SK-N-SH treated with all-trans-retinoic acid at 6 μM for 48 hours (cell line): ENCODE results near the gene GJA5.

Experiments used
- ATAC-seq: fragments of 200-7000 bp; cut with Tn5 transposase; 3 replicates; pipeline ENCODE4 v1.9.1; 2020; ENCODE audit warnings: mild to moderate bottlenecking, moderate library complexity
- ARNTL ChIP-seq: fragments of 450-650 bp; formaldehyde crosslinking; IDR thresholded peaks from 2 replicates; pipeline ENCODE4 v1.5.0; 2020; ENCODE audit warnings: low read depth, mild to moderate bottlenecking, moderate library complexity, borderline replicate concordance
- BACH2 ChIP-seq: fragments of 250-450 bp; sonication (Bioruptor Pico); IDR thresholded peaks from 2 replicates; pipeline ENCODE4 v1.9.0; 2021; ENCODE audit warnings: mild to moderate bottlenecking, borderline replicate concordance
- CREB5 ChIP-seq: fragments of 250-450 bp; sonication (Bioruptor Pico); IDR thresholded peaks from 2 replicates; pipeline ENCODE4 v1.5.1; 2020; ENCODE audit warnings: low read depth, mild to moderate bottlenecking, moderate library complexity
- GLIS3 ChIP-seq: fragments of 250-450 bp; sonication (Bioruptor Pico); IDR thresholded peaks from 2 replicates; pipeline ENCODE4 v1.5.0; 2020; ENCODE audit warnings: mild to moderate bottlenecking, moderate library complexity
- ISL1 ChIP-seq: fragments of 250-450 bp; sonication (Bioruptor Pico); IDR thresholded peaks from 2 replicates; pipeline ENCODE4 v2.1.2; 2022; ENCODE audit warnings: mild to moderate bottlenecking, moderate library complexity
- PATZ1 ChIP-seq: fragments of 250-450 bp; sonication (Bioruptor Pico); IDR thresholded peaks from 2 replicates; pipeline ENCODE4 v1.8.0; 2020; ENCODE audit warnings: mild to moderate bottlenecking, moderate library complexity, borderline replicate concordance
- POU6F1 ChIP-seq: fragments of 250-450 bp; sonication (Bioruptor Pico); IDR thresholded peaks from 2 replicates; pipeline ENCODE4 v1.8.0; 2021; ENCODE audit warnings: low read depth, mild to moderate bottlenecking, moderate library complexity, borderline replicate concordance
- PPARA ChIP-seq: fragments of 250-450 bp; sonication (Bioruptor Pico); IDR thresholded peaks from 2 replicates; pipeline ENCODE4 v1.5.0; 2020; ENCODE audit warnings: mild to moderate bottlenecking, borderline replicate concordance
- RARB ChIP-seq: fragments of 250-450 bp; sonication (Bioruptor Pico); IDR thresholded peaks from 2 replicates; pipeline ENCODE4 v1.8.0; 2021; ENCODE audit warnings: mild to moderate bottlenecking, moderate library complexity
- SNAI2 ChIP-seq: fragments of 250-450 bp; sonication (Bioruptor Pico); IDR thresholded peaks from 2 replicates; pipeline ENCODE4 v1.5.0; 2020; ENCODE audit warnings: mild to moderate bottlenecking, moderate library complexity
- TCF4 ChIP-seq: fragments of 250-450 bp; sonication (Bioruptor Pico); IDR thresholded peaks from 2 replicates; pipeline ENCODE4 v1.8.0; 2021; ENCODE audit warnings: mild to moderate bottlenecking, moderate library complexity, borderline replicate concordance
- TOX ChIP-seq: fragments of 250-450 bp; sonication (Bioruptor Pico); IDR thresholded peaks from 2 replicates; pipeline ENCODE4 v1.8.0; 2021; ENCODE audit warnings: mild to moderate bottlenecking, moderate library complexity, borderline replicate concordance
- TSHZ2 ChIP-seq: fragments of 250-450 bp; sonication (Bioruptor Pico); IDR thresholded peaks from 2 replicates; pipeline ENCODE4 v1.5.0; 2020; ENCODE audit warnings: mild to moderate bottlenecking, moderate library complexity
- ZC3H10 ChIP-seq: fragments of 250-450 bp; sonication (Bioruptor Pico); IDR thresholded peaks from 2 replicates; pipeline ENCODE4 v1.5.1; 2021; ENCODE audit warnings: mild to moderate bottlenecking, moderate library complexity
- ZFP3 ChIP-seq: fragments of 250-450 bp; sonication (Bioruptor Pico); IDR thresholded peaks from 2 replicates; pipeline ENCODE4 v1.5.0; 2020; ENCODE audit warnings: mild to moderate bottlenecking, moderate library complexity
- ZFP30 ChIP-seq: fragments of 450-650 bp; formaldehyde crosslinking; IDR thresholded peaks from 2 replicates; pipeline ENCODE4 v1.5.0; 2022; ENCODE audit warnings: mild to moderate bottlenecking, moderate library complexity
- ZNF8 ChIP-seq: fragments of 450-650 bp; formaldehyde crosslinking; IDR thresholded peaks from 2 replicates; pipeline ENCODE4 v1.5.0; 2020; ENCODE audit warnings: mild to moderate bottlenecking, moderate library complexity

Gene GJA5

GRCh38 chr1:147762233-147763024 is 2.0 kb upstream of the GJA5 start:
- TF ChIP-seq ZFP3 (CRISPR knock-in tag) (no peak), ZNF8 (CRISPR knock-in tag) (no peak), ZFP30 (CRISPR knock-in tag) (no peak), RARB (CRISPR knock-in tag) (no peak), PATZ1 (no peak), GLIS3 (CRISPR knock-in tag) (no peak), ISL1 (CRISPR knock-in tag) (no peak), ZC3H10 (CRISPR knock-in tag) (no peak)
- TF ChIP-seq, all 23 proteins: peak for 0
- no peak for ATAC-seq

- TF ChIP-seq PPARA (CRISPR knock-in tag), result no peak
- TF ChIP-seq PATZ1, result no peak
- TF ChIP-seq ZFP3 (CRISPR knock-in tag), result no peak
- no peak for TF ChIP-seq SNAI2 (CRISPR knock-in tag)
- no peak for TF ChIP-seq ZC3H10 (CRISPR knock-in tag)
- ATAC-seq, result no peak
Measured at GRCh38 chr1:147758379-147759100, 1.9 kb downstream of the GJA5 start.

- TF ChIP-seq SNAI2 (CRISPR knock-in tag) (no peak), TSHZ2 (CRISPR knock-in tag) (no peak), ZNF8 (CRISPR knock-in tag) (no peak)
- no peak for ATAC-seq
Measured at GRCh38 chr1:147757015-147757990, 3.1 kb downstream of the GJA5 start.

GRCh38 chr1:147756341-147756740 is 4.1 kb downstream of the GJA5 start:
- ATAC-seq, result no peak

More at GRCh38 chr1:147756341-147756740, 4.1 kb downstream of the GJA5 start:
- TF ChIP-seq PPARA (CRISPR knock-in tag), result no peak
- no peak for TF ChIP-seq CREB5 (CRISPR knock-in tag)
- TF ChIP-seq ARNTL (CRISPR knock-in tag), result no peak
- TF ChIP-seq PATZ1, result no peak
- no peak for TF ChIP-seq BACH2
- TF ChIP-seq ZFP3 (CRISPR knock-in tag), result no peak
- no peak for TF ChIP-seq TCF4 (CRISPR knock-in tag)
- no peak for TF ChIP-seq SNAI2 (CRISPR knock-in tag)
- no peak for TF ChIP-seq POU6F1
- no peak for TF ChIP-seq TOX
- no peak for TF ChIP-seq RARB (CRISPR knock-in tag)
